Measurements from ENCODE around the gene ALCAM.
"Not testable (repeated sequence)": the region's sequence is repeated elsewhere in the genome, so short reads cannot be mapped to it uniquely, and the experiment has no call there.

ALCAM gene

DNA sequence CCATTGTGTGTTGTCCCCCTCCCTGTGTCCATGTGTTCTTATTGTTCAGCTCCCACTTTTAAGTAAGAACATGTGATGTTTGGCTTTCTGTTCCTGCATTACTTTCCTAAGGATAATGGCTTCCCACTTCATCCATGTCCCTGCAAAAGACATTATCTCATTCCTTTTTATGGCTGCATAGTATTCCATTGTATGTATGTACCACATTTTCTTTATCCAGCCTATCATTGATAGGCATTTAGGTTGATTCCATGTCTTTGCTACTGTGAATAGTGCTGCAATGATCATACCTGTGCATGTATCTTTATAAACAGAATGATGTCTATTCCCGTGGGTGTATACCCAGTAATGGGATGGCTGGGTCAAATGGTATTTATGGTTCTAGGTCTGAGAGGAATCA lies 23.1 kb downstream of the ALCAM start:
- not testable (repeated sequence) for DNase-seq

DNA sequence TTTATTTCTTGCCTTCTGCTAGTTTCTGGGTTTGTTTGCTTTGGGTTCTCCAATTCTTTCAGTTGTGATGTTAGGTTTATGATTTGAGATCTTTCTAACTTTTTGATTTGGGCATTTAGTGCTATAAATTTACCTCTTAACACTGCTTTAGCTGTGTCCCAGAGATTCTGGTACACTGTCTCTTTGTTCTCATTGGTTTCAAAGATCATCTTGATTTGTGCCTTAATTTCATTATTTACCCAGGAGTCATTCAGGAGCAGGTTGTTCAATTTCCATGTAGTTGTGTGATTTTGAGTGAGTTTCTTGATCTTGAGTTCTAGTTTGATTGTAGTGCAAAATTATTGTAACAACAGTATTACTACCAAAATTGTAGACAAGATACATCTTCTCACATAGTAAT lies 25.9 kb downstream of the ALCAM start:
- not testable (repeated sequence) for DNase-seq

DNA sequence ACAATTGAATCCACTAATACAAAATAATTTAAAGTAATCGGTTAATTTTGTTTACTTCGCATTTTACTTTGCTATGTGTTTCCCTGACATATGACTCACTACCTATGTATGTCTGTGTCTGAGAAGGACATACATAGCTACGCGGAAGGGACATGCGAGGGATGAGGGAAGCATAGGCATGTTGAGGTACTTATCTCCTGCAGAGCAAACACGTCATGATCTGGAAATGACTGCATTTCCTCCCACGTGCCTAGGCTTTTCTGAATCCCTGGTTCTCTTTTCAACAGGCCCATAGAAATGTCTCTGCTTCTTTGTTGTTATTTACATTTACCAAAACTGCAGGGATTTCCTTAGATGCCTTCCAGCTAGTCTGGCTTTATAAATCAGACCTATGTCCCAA lies 27.5 kb downstream of the ALCAM start:
- no peak for DNase-seq

DNA sequence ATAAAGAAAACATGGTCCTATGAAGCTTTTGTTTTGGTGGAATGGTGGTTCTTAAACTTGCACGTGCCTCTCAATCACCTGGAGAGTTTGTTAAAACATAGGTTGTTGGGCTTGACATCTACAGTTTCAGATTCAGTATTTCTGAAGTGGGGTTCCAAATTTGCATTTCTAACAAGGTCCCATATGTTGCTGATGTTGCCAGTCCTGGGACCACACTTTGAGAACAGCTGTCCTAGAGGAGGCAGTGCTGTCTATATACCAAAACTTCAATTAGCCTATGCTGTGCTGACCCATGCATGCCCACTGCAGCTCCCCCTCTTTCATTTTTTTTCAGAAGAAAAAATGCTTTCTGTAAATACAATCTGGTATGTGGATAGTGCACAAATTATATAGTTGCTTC lies 31.3 kb downstream of the ALCAM start:
- no peak for DNase-seq

DNA sequence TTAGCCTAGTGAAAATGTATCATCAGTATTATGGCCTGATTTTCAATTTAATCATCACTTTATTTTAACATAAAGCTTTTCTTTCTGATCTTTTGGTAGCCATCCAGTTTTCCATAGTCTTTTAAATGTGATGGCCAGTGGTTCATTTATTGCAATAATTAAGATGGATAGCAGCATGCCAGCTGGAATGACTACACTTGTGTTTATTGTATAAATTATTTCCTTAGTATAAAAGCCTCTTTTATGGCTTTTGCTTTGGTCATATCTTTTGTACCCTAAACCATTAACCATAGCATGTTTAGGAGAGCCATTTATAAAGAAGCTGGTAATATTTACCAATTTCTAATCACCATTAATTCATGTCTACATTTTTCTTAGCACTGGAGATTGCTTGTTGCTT lies 31.7 kb downstream of the ALCAM start:
- no peak for DNase-seq

DNA sequence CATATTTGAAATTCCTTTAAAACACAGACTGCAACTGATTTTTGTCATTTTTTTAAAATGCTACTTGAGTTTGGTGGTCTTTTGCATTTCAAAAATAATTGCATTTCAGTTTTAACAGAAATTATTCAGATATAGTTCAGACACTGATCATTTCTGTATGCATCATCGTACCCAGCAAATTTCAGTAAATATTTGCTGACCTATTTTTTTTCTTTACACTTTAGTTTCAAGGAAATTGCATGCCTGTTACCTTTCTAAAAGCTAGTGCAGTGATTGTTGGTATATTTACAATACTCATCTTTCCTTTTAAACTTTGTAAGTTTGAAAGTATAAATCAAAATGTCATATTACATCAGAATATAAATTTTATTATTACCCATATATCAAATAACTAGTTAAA lies 32.4 kb downstream of the ALCAM start:
- no peak for DNase-seq

DNA sequence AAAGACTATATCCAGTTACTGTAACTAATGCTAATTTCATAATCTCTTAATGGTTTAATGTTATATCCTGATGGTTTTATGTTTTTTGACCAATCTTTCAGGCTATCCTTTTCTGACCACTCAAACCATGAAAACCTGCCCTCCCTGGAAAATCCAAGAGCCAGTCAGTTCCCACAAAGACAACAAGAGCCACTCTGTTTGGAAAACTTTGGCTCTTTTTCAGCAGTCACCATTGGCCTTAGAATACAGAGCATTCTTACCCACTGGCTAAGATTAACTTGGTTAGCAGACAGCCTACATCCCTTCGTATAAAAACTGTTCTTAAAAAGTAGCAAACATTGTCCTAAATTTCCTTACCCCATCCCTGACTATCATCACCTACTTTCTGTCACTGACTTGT lies 32.9 kb downstream of the ALCAM start:
- no peak for DNase-seq

DNA sequence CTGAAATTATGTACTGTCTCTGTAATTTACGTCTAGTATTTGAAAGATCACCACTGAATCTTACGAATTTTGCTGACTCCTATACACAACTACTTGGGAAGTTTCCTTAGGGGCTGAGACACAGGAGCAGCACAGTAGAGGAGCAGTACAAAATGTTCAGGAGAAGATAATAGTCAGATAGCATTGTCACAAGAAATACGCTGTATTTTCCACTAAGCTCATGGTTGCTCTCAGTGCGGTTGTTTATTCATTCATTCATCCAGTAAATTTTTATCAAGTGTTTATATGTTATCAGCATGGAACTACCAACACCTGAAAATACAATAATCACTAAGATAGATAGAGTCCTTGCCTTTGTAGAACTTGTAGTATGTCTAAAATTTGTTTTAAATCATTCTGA lies 34.5 kb downstream of the ALCAM start:
- no peak for DNase-seq

DNA sequence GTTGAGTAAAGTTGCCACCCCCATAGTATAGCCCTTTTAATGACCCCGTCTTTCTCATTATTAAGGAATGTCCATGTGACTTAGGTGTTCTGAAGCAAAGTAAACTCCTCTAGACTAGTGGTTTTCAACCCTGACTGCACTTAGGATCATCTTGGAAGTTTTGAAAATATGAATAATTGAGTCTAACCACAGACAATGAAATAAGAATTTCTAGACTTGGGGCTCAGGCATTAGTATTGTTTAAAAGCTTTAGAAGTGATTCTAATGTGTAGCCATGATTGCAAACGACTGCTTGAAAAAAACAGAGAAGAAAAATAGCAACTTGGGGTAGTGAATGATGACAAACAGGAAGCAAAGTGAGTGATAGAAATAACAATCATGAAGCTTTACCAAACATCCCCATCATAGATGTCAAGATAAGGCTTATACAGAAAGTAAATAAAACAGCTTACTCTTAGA lies 35.0 kb downstream of the ALCAM start:
- no peak for DNase-seq

DNA sequence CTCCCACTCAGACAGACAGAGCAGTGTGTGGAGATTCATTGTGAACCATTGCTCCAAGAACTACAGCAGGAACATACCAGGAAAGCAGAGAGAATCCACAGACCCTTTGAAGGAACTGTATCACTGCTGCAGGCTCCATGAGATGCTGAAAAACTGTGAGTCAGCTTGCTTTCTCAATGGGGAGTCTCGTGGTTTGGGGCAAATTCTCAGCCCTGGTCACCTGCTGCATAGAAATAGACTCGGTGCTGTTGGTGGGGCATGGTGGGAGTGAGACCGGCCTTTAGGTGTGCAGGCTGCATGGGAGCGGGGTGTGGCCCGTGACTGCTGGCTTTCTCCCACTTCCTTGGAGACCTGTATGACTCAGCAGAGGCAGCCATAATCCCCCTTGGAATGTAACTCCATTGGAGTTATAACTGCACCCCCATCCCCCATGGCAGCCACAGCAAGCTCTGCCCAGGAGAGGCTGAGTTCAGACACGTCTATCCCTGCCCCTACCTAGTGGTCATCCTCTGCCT lies 35.6 kb downstream of the ALCAM start:
- DNase-seq: no peak

DNA sequence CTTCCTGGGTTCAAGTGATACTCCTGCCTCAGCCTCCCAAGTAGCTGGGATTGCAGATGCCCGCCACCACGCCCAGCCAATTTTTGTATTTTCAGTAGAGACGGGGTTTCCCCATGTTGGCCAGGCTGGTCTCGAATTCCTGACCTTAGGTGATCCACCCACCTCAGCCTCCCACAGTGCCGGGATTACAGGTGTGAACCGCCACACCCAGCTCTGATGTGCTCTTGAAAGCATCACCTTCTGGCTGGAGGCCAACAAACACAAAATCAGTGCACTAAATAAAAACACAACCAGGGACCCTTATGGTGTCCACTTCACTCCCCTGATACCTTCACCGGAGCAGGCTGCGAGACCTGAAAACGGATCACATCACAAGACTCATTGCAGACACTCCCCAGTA lies 36.3 kb downstream of the ALCAM start:
- not testable (repeated sequence) for DNase-seq

DNA sequence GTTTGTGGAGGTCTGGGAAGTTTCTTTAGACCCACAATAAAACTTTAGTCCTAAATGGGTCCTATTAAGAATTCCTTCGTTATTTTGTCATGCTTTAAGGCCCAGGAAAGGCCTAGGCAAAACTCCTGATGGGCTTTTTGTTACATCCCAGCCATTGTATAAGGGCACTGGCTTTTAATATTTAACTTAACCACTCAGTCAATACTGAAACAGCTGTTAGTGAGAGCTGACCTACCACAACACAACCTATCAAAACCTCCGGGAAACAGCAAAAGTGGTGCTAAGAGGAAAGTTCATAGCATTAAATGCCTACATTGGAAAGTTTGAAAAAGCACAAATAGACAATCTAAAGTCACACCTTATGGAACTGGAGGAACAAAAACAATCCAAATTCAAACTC lies 39.6 kb downstream of the ALCAM start:
- DNase-seq: no peak

DNA sequence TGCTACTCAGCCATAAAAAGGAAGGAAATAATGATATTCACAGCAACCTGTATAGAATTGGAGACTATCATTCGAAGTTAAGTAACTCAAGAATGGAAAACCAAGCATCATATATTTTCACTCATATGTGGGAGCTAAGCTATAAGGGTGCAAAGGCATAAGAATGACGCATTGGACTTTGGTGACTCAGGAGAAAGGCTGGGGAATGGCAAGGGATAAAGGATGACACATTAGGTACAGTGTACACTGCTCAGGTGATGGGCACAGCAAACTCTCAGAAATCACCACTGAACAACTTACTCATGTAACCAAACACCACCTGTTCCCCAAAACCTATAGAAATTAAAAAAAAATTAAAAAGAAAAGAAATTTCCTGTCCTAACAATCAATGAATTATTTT lies 42.7 kb downstream of the ALCAM start:
- no peak for DNase-seq

DNA sequence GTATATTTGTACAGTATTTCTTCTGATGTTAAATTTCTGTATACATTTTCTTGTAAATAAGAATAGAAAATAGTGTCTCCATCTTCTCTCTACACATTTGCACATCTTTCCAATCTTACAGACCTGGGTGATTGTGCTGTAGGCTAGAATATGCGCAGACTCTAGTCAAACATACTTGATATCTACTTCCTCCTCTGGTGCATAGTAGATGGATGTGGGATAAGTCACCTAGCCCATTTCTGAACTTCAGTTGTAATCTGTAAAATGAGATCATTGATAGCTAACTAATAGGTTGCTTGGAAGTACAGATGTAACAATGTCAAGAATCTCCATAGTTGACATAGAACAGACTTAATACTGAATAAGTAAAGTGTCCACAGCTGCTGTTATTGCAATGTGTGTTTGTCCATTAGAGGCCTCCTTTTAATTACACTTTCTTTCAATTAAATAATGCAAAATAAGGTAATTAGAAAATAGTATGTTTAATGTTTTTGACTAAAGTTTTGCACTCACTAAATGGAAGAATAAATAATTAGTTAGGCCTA lies 46.7 kb downstream of the ALCAM start:
- no peak for DNase-seq

DNA sequence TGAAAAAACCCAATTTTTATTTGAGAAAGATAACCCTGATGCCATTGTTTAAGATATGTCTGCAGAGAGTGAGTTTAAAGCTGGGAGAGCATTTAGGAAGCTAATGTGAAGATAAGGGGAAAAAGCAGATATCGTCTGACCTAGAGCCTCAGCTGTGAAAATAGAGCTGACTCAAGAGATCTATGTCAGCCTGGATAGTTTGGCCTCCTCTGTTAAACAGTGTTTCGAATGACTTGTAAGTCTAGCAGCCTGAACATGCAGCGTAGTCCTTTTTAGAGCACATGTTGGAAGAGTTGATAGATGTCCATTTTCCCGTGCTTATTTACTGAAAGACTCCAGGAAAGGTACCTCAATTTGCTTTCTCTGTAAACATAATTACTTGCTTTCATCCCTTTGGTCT lies 48.1 kb downstream of the ALCAM start:
- DNase-seq: no peak

DNA sequence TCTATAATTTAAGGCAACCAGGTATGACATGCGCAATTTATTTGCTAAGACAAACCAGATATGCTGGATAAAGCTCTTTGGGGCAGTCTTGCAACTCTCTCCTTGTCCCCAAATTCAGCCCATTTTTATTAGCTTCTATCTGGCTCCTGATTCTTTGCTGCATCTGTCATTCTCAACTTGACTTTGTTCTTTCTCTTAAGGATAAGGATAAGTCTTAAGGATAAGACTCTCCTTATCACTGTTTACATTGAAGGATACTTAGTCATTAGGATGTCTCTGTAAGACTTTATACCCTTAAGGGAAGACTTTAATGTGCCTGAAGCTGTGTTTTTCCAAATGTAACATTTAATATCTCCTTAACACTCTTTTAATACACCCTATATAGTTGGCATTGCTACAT lies 49.2 kb downstream of the ALCAM start:
- no peak for DNase-seq

DNA sequence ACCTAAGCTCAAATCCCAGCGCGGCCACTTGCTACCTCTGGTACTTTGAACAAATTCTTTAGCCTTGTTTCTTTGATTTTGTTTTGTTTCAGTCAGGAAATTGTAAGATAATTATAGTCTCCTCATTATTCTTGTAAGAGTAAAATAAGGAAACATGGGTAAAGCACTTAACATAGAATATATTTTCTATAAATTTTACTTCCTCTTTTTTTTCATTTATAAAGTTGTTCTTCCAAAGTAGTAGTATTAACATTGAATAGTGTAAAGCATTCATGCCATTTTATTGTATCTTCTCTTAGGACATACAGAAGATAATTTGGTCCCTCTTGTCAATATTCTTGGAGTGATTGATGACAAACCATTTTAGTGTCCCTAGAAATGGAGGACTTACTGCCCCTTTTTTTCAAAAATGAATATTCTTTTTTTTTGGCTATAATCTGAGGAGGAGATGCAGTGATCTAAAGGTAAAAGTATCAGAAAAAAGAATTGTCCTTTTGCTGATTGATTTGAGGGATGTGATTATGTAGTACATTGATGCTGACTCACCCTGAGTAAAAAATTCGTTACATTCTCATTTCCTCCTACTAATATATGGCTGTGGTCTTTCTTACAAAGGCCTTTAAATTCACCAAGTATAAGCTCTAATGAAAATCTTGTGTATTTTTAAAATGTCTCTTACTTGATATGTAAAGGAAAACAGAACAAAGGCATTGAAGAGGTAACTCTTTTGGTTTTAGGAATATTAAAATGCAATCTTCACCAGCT lies 51.0 kb downstream of the ALCAM start:
- peak in 2 of 4 experiments; percentile 7 to 13 for DNase-seq

DNA sequence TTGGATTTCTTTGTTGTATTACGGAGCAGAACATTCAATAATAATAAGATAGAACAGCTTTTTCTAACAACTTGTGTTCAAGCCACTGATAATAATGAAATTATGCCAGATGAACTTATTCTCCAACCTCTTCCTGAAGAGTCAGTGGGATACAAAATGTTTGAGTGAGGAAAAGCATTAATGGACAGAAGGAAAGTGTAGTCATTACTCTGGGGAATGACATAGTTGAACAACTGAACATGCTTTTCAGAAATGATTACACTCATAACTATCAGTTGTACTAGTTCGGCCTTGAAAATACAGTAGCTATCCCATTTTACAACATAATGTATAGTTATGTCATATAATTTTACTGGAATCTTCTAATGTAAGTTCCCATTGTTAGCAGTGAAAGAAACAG lies 55.9 kb downstream of the ALCAM start:
- no peak for DNase-seq

DNA sequence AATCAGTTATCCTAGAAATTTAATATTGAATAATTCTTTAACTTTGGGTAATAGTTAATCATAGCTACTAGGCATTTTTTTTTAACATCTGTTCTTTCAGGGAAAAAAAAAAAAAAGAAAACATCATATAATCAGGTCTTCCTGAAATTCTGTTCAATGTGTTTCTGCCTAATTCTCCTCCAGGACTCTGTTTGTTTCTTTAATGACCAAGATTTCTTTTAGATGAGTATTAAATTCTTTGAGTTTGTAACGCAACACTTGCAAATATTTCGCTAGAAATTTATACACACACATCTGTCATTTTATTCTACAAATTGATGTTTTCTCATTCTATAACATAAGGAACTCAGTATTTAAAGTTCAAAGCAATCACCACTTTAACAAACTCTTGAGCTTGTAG lies 56.7 kb downstream of the ALCAM start:
- no peak for DNase-seq

DNA sequence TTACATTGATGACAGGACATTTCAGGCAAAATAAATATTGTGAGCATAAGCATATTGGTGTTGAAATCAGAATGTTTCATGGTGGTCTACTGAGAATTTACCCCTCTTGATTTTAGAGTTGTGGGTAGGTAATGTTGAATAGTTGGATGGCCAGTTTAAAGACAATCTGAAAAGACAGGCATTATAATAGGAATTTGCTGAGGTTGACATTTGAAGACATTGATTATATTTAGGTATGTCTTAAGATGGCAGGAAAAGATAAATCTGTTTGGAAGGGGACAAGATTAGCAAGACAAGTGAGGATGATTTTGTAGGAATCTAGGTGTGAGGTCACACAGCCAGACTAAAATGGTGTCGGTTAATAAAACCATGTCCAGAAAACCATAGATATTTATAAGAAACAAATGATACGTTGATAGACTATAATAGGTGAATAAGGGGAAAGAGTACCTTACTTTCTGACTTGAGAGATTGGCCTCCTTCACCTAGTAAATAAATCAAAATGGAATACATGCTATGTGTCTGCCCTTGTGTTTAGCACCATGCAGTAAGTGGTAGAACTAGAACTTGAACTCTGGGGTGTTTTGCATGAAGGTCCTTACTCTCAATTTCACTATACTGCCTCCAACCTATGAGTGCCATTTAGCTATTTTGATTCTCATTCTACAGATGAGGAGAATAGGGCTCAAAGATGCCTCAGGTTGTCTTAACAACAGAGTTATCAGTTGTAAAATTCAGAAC lies 57.9 kb downstream of the ALCAM start:
- DNase-seq: no peak

DNA sequence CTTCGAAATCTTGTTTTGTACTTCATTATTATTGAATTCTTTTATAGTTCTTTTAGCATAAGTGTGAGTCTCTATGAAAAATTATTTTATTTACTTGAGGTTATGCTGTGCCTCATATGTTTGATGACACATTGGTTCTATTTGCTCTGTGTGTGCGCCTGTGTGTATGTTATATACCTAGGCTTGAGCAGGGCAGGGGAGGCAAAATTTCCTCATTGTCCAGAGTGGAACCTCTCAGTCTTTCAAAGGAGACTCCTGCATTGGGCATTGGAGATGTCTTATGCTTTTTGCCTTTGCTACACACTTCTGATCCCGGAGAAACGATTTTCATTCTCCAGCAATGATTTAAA lies 58.4 kb downstream of the ALCAM start:
- no peak for DNase-seq

DNA sequence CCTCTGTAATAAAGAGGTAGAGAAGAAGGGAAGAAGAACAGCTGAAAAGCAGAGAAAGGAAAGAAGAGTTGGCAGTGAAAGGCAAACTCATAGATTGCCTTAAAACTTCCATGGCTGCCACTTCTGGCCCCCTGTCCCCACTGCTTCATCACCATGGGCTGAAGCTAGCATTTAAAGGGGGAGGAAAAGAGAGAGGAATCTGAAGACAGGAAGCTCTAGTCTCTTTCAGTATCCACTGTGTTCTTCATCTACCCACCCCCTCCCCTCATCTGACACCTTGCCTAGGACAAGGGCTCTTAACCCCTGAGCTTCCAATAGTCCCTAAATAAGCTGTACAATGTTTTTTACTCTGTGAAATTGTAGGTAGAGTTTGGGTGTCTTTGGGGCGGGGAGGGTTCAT lies 60.6 kb downstream of the ALCAM start:
- no peak for DNase-seq

DNA sequence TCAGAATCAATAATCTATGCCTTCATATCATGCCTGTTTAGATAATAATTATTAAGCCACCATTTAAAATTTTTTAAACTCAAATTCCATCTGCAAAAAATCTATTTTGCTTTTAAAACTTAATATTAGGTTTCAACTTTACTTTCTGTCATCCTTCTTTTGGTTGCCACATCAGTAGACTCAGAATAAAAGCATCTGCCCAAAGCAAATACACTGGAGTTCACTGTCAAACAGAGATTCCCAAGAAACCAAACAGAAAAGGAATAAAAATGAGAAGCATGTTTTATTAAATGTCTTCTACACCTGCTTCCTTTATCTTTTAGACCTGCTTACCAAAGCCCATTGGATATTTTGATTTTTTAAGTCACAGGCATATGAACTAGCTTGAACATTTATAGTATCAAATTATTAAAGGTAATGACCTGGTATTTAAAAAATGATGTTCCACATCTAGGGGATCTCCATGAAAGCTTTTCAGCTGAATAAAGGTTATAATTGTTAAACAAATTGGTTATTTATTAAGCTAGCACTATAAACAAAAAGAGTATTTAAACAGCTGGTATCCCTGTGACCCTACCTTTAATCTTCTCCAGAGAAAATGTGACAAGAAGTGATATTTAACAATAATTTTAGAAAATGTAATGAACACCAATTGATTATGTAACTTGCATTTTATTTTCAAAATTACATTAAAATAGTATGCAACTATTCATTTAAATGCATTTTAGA lies 62.5 kb downstream of the ALCAM start:
- no peak for DNase-seq
